Smooth muscle cell of the umbilical artery (primary cell): ENCODE measurements around the gene RHPN2. TPM values are rescaled to one million over a fixed set of nuclear protein-coding genes. Genes with fewer than 3 reads are reported as not detected.

Experiments
- total RNA-seq: library from RNA; depleted of rRNA; stranded (reverse); fragments of >200 nt; gene quantifications from 2 replicates; pipeline ENCODE4 v1.2.3, GENCODE V29; 2014

Gene RHPN2
- total RNA-seq: 3.6 and 8.3 TPM in 2 replicates

GRCh38 chr19:33064792-33065550 lies at the start of gene RHPN2:
Gene RHPN2, minus strand, starts transcription at chr19:33064888. Its CDS starts 36 bp downstream, at chr19:33064852.

GRCh38 chr19:33080761-33081681 lies 16.3 kb upstream of the RHPN2 start, which contains the start of gene GPATCH1:
Gene GPATCH1, plus strand, starts transcription at chr19:33081181. Its CDS starts 13 bp downstream, at chr19:33081194.

GRCh38 chr19:32971715-32972540 lies 92.8 kb downstream of the RHPN2 start, which contains the start of the genes CEP89 and FAAP24:
Gene CEP89, minus strand, starts transcription at chr19:32971958. Its CDS starts 84 bp downstream, at chr19:32971874.
Gene FAAP24, plus strand, starts transcription at chr19:32972242. Its CDS starts 955 bp downstream, at chr19:32973197.

Other genes with a start within 250 kb of the RHPN2 start
- gene SLC7A9, start 195.1 kb downstream of the RHPN2 start, total RNA-seq: 0.59 TPM in 1 of 2 replicates, not detected in the other
- gene CEP89, start 92.9 kb downstream of the RHPN2 start, total RNA-seq: 8.0 and 14.6 TPM in 2 replicates
- gene FAAP24, start 92.6 kb downstream of the RHPN2 start, total RNA-seq: 0.89 and 1.3 TPM in 2 replicates
- gene GPATCH1, start 16.3 kb upstream of the RHPN2 start, total RNA-seq: 4.5 and 6.6 TPM in 2 replicates
- gene WDR88, start 67.2 kb upstream of the RHPN2 start, total RNA-seq: not detected in 2 replicates
- 24.6 and 40.9 TPM in 2 replicates for gene LRP3, start 129.4 kb upstream of the RHPN2 start, total RNA-seq
- not detected in 2 replicates for gene SLC7A10, start 161.0 kb upstream of the RHPN2 start, total RNA-seq
- 0.14 and 0.30 TPM in 2 replicates for gene CEBPA, start 237.6 kb upstream of the RHPN2 start, total RNA-seq